ENCODE measurements around the gene CAST. TPM values are rescaled to one million over a fixed set of nuclear protein-coding genes. Genes with fewer than 3 reads are reported as not detected.

The CAST gene
- total RNA-seq, 1 donor from 2014 or later: 135 TPM

GRCh38 chr5:96658272-96658671, 3.9 kb upstream of the CAST start:
- DNase-seq (ENCODE audit: low read depth): no peak
- no peak overlapping the region for H3K4me3 ChIP-seq (ENCODE audit: low read depth, low read length)
- TF ChIP-seq, protein P1, sequence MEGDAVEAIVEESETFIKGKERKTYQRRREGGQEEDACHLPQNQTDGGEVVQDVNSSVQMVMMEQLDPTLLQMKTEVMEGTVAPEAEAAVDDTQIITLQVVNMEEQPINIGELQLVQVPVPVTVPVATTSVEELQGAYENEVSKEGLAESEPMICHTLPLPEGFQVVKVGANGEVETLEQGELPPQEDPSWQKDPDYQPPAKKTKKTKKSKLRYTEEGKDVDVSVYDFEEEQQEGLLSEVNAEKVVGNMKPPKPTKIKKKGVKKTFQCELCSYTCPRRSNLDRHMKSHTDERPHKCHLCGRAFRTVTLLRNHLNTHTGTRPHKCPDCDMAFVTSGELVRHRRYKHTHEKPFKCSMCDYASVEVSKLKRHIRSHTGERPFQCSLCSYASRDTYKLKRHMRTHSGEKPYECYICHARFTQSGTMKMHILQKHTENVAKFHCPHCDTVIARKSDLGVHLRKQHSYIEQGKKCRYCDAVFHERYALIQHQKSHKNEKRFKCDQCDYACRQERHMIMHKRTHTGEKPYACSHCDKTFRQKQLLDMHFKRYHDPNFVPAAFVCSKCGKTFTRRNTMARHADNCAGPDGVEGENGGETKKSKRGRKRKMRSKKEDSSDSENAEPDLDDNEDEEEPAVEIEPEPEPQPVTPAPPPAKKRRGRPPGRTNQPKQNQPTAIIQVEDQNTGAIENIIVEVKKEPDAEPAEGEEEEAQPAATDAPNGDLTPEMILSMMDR (conservative IDR thresholded peaks at IDR 0.05; ENCODE audit: low read depth, low read length): no peak

- TF ChIP-seq, protein P1 (conservative IDR thresholded peaks at IDR 0.05; ENCODE audit: low read depth, low read length): no peak
- no peak for DNase-seq (ENCODE audit: low read depth)
- no peak overlapping the region for H3K4me3 ChIP-seq (ENCODE audit: low read depth, low read length)
Measured at GRCh38 chr5:96659170-96659569, 3.0 kb upstream of the CAST start.

DNA sequence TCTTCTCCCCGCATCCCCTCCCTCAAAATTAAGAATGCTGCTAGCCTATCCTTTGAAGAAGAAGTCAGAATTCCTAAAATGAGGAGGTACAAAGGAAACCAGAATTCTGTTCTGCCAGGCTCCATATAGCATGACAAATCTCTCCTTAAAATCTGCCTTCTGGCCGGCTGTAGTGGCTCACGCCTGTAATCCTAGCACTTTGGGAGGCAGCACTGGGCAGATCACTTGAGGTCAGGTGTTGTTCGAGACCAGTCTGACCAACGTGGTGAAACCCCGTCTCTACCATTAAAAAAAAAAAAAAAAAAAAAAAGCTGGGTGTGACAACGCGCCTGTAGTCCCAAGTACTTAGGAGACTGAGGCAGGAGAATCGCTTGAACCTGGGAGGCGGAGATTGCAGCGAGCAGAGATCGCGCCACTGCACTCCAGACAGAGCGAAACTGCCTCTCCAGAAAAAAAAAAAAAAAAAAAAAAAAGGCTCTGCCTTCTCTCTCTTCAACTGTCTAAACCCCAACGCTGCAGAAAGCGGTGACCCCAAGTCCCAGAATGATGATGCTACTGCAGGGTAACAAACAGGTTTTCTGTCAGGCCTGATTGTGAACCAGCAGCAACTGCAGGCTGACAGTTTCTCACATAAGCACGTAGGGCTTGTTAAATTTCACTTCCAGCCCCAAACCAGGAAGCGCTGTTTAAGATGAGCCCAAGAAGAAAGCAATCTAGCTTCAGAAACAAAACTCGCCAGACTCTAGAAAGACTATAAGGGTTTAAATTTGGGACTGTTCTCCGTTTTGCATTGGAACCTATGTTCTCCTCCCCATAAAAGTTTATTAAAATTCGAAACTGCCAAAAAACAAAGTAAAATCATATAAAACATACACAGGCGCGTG, 963 bp upstream of the CAST start:
- peak overlapping the region; percentile 82 for H3K4me3 ChIP-seq (ENCODE audit: low read depth, low read length)
- TF ChIP-seq, protein P1 (conservative IDR thresholded peaks at IDR 0.05; ENCODE audit: low read depth, low read length): no peak
- DNase-seq (ENCODE audit: low read depth): no peak

DNA sequence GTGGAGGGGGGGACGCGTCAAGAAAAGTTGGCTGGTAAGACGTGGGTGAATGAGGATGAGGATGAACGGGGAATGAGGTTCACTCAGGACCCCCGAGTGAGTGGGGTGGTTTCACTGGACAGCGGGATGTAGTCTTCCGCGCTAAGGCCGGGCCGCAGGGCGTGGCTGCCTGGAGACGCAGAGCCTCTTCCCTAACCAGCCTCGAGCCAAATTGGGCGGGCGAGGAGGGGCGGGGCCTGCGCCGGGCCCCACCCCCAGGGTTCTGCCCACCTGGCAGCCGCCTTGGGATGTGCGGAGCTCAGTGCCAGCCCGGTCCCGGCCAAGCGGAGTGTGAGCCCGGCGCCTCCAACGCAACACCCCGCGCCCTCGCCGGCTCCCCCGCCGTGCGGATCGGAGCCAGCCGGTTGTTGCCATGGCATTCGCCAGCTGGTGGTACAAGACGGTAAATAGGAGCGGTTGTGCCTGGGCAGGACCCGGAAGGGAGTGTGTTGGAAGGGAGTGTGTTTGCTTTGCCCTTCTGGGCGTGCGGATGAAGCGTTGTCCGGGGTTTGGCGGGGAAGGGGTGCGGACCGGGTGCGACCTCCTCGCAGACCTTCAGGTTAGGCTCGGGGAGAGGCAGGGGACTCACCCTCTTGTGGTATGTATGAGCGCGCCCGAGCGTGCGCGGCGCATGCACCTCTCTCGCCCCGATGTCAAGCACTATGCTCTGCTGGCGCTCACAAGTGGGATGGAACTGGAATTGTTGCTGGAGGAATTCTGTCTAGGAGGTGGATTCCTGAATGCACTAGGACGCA, 746 bp downstream of the CAST start:
- DNase-seq (ENCODE audit: low read depth): no peak
- TF ChIP-seq, protein P1 (conservative IDR thresholded peaks at IDR 0.05; ENCODE audit: low read depth, low read length): no peak
- H3K4me3 ChIP-seq (ENCODE audit: low read depth, low read length): peak overlapping the region; percentile 82

DNA sequence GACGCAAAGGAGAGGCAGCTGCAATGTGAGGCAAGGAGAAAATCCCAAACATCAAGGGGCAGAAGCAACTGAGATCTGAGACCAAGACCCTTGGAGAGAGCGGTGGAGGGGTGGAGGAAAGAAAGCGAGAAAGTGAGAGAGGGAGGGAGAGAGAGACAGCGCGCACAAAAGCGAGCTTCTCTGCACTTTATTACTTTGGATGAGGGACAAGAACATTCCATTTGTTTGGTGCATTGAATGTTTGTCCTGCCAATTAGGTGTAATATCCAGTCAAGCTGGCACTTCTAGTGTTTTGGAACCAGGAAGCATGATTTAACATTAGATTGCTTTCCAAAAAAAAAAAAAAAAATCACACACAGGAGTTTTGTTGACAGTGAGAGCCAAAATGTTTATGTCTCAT, 1.4 kb downstream of the CAST start:
- no peak for DNase-seq (ENCODE audit: low read depth)
- H3K4me3 ChIP-seq (ENCODE audit: low read depth, low read length): peak overlapping the region; percentile 82
- TF ChIP-seq, protein P1 (conservative IDR thresholded peaks at IDR 0.05; ENCODE audit: low read depth, low read length): no peak

- DNase-seq (ENCODE audit: low read depth): no peak
- TF ChIP-seq, protein P1 (conservative IDR thresholded peaks at IDR 0.05; ENCODE audit: low read depth, low read length): no peak
- H3K4me3 ChIP-seq (ENCODE audit: low read depth, low read length): no peak overlapping the region
Measured at GRCh38 chr5:96664669-96665068, 2.5 kb downstream of the CAST start.
